AG08395 (cell line): Measurements from ENCODE around the gene LIMS2.

ENCODE experiments used
- DNase-seq: peaks from one replicate; pipeline ENCODE4 v3.0.0; 2012; ENCODE audit warnings: mixed read lengths, low spot score

LIMS2 gene

DNA sequence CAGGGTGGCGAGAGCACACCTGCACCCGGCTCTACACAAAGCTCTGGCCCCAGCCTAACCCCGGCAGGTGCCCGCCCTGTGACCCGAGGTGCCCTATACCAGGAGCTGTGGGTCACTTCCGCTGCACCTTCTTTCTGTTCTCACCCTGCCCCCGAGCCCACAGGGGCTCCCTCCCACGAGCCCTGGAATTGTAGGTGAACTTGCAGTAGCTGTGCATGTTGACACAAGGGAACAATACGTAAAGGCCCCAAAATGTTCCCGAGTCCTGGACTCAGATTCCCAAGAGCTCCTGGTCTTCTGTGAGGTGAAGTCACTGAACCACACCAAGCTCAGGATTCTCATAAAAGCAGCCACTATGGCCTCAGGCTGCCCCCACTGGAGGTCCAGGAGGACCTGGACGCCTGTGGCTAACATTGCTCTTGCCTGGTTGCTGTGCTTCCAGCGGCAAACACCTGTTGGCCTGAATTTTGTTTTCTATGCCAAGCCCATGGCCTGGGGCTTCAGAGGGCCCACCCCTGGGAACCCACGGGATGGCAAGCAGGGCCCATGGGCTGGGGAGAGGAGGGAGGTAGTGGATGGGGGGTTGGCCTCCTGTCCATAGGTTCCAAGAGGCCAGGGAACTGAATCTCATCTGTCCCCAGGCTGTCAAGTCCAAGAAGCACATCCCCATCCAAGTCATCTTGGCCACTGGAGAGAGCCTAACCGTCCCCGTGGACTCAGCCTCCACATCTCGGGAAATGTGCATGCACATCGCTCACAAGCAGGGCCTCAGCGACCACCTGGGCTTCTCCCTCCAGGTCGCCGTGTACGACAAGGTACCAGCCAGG, 52.6 kb downstream of the LIMS2 start:
- no peak for DNase-seq

- no peak for DNase-seq
Measured at GRCh38 chr2:127621981-127622431, 53.3 kb downstream of the LIMS2 start.

GRCh38 chr2:127620866-127621265, 54.5 kb downstream of the LIMS2 start:
- no peak for DNase-seq

GRCh38 chr2:127619877-127620705, 55.2 kb downstream of the LIMS2 start:
- DNase-seq: no peak

DNA sequence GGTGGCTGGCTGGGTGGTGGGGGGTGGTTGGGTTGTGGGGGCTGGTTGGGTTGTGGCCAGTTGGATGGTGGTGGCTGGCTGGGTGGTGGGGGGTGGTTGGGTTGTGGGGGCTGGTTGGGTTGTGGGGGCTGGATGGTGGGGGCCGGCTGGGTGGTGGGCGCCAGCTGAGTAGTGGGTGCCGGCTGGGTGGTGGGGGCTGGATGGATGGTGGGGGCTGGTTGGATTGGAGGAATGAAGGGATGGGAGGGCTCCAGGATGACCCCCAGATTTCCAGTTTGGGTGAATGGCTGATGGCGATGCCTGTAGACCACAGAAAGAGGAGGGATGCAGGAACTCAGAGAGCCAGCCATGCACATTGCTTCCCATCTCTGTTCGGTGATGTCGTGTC, 56.1 kb downstream of the LIMS2 start:
- no peak for DNase-seq

GRCh38 chr2:127618551-127619202, 56.7 kb downstream of the LIMS2 start:
- no peak for DNase-seq

- no peak for DNase-seq
Measured at GRCh38 chr2:127615511-127616166, 59.7 kb downstream of the LIMS2 start.

GRCh38 chr2:127614731-127615130, 60.6 kb downstream of the LIMS2 start:
- DNase-seq: peak; percentile 94

DNA sequence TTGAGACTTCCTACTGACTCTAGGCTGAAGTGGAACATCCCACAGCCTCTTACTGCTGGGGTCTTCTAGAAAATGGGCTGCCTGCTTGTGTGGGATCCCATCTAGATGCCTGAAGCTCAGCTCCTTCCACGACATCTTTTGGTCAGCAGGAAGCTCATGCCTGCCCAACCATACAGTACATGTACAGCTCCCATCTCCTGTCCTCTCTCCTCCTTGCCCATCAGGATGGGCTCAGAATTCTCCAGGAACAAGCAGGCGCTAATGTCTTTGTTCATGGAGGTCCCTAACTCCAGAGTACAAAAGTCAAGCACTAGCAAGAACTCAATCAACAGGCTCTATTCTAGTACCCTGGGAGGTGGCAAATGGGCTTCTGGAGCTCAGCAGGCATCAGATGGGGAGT, 61.1 kb downstream of the LIMS2 start:
- no peak for DNase-seq

- DNase-seq: no peak
Measured at GRCh38 chr2:127612111-127612822, 63.1 kb downstream of the LIMS2 start.

GRCh38 chr2:127611076-127611925, 64.0 kb downstream of the LIMS2 start:
- DNase-seq: no peak

- no peak for DNase-seq
Measured at GRCh38 chr2:127610561-127610960, 64.8 kb downstream of the LIMS2 start.

- no peak for DNase-seq
Measured at GRCh38 chr2:127609818-127610217, 65.5 kb downstream of the LIMS2 start.

DNA sequence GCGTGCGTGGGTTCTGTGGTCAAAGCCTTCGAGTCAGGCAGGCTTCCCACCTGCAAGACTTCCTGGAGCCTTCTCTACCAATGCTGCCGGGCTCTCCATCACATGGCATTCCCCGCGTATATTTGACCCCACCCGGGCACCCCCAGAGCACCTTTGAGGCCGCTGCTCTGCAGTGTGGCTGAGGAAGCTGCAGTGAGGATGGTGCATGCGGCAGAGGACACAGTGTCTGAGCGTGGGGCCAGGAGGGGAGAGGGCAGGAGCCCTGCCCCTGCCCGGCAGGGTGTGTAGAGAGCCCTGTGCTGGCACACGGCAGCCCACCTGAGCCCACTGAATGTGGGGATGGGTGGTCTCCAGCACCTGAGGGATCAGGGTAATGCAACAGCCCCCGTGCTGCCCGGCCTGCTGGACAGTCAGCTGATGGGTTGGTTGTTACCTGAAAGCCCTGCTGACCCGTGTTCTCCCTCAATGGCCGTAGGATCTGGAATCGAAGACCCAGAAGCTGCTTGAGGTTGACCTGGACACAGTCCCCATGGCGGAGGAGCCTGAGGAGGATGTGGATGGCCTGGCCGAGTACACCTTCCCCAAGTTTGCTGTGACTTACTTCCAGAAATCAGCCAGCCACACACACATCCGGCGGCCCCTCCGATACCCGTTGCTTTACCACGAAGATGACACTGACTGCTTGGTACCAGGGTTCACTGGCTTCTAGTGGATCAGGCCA, 66.1 kb downstream of the LIMS2 start:
- DNase-seq: no peak

GRCh38 chr2:127608061-127609030, 67.0 kb downstream of the LIMS2 start:
- DNase-seq: no peak

- DNase-seq: no peak
Measured at GRCh38 chr2:127607399-127607908, 67.9 kb downstream of the LIMS2 start.

DNA sequence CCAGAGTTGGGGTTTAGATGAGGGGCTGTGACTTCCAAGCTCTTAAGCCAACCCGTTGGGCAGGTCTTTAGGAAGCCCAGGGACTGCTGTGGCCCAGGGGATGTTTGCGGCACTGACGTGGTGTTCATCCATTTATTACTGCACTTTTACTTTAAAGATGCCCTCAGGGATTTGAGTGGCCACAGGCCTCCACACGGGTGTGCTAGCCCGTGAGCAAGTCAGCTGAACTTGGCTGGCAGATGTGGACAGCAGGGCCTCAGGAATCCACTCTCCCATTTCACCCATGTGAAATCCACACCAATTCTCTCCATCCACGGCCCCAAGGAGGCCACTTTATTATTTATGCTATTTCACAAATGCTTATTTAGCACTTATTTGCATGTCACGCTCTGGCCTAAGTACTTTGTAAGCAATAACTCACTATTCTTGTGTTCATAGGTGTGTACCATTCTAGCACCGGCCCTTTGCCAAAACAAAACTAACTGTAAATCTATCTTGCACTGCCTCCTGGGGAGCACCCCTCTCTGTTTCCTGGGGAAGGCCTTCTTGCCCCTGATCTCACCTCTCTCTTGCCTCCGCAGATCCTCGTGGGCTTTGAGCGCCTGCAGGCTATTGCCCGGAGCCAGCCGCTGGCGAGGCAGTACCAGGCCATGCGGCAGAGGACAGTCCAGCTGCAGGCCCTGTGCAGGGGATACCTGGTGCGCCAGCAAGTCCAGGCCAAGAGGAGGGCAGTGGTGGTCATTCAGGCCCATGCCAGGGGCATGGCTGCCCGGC, 68.5 kb downstream of the LIMS2 start:
- DNase-seq: no peak
